ENCODE results near the gene PAQR5.

The PAQR5 gene

GRCh38 chr15:69314736-69315135, 16.0 kb downstream of the PAQR5 start:
- H3K4me3 ChIP-seq (replicated peaks; ENCODE audit: low read depth, low read length): no peak overlapping the region
- DNase-seq (ENCODE audit: extremely low read depth, low read depth): no peak
- no peak for TF ChIP-seq CTCF (IDR thresholded peaks at IDR 0.05; ENCODE audit: low read depth, low read length, missing control alignments)

GRCh38 chr15:69315402-69316110, 16.8 kb downstream of the PAQR5 start:
- TF ChIP-seq CTCF (IDR thresholded peaks at IDR 0.05; ENCODE audit: low read depth, low read length, missing control alignments): no peak
- DNase-seq (ENCODE audit: extremely low read depth, low read depth): no peak
- no peak overlapping the region for H3K4me3 ChIP-seq (replicated peaks; ENCODE audit: low read depth, low read length)

- no peak overlapping the region for H3K4me3 ChIP-seq (replicated peaks; ENCODE audit: low read depth, low read length)
- no peak for TF ChIP-seq CTCF (IDR thresholded peaks at IDR 0.05; ENCODE audit: low read depth, low read length, missing control alignments)
- DNase-seq (ENCODE audit: extremely low read depth, low read depth): no peak
Measured at GRCh38 chr15:69316291-69316690, 17.6 kb downstream of the PAQR5 start.

GRCh38 chr15:69317392-69317841, 18.7 kb downstream of the PAQR5 start:
- DNase-seq (ENCODE audit: extremely low read depth, low read depth): no peak
- no peak for TF ChIP-seq CTCF (IDR thresholded peaks at IDR 0.05; ENCODE audit: low read depth, low read length, missing control alignments)
- no peak overlapping the region for H3K4me3 ChIP-seq (replicated peaks; ENCODE audit: low read depth, low read length)

GRCh38 chr15:69318033-69318432, 19.3 kb downstream of the PAQR5 start:
- DNase-seq (ENCODE audit: extremely low read depth, low read depth): no peak
- no peak overlapping the region for H3K4me3 ChIP-seq (replicated peaks; ENCODE audit: low read depth, low read length)
- TF ChIP-seq CTCF (IDR thresholded peaks at IDR 0.05; ENCODE audit: low read depth, low read length, missing control alignments): no peak

- no peak for TF ChIP-seq CTCF (IDR thresholded peaks at IDR 0.05; ENCODE audit: low read depth, low read length, missing control alignments)
- H3K4me3 ChIP-seq (replicated peaks; ENCODE audit: low read depth, low read length): no peak overlapping the region
- DNase-seq (ENCODE audit: extremely low read depth, low read depth): no peak
Measured at GRCh38 chr15:69319384-69320375, 21.0 kb downstream of the PAQR5 start.

Measured in HFF-Myc (cell line).